KBM-7 (cell line): ENCODE measurements around the gene REXO4.

Experiments used
- DNase-seq: peaks from one replicate; pipeline ENCODE4 v3.0.0-alpha.2; 2015
- in situ Hi-C: fragments of 300-500 bp; cut with MboI; formaldehyde crosslinking; loops from 2 replicates; pipeline ENCODE4 v1.14.3; 2020; ENCODE audit warnings: low sequenced_read_pairs, low pct_unique_long_range_greater_than_20kb, mixed read lengths

The REXO4 gene

GRCh38 chr9:133375724-133376654, 41.8 kb downstream of the REXO4 start, which contains the start of the genes STKLD1 and SURF4:
Gene STKLD1, plus strand, starts transcription at chr9:133376366. Its CDS starts 108 bp downstream, at chr9:133376474.
Gene SURF4, minus strand, starts transcription at chr9:133376060. Its CDS starts 91 bp downstream, at chr9:133375969.
- DNase-seq = peak; percentile 97
- in situ Hi-C loops = no loop called here

- in situ Hi-C loops = no loop called here
- peak; percentile 56 for DNase-seq
These were observed 42.6 kb downstream of the REXO4 start for GRCh38 chr9:133375116-133375723.

- DNase-seq = peak; percentile 56
- in situ Hi-C loops = no loop called here
These were observed 43.1 kb downstream of the REXO4 start for GRCh38 chr9:133374612-133375115.

GRCh38 chr9:133372144-133372543, 45.7 kb downstream of the REXO4 start:
- no peak for DNase-seq
- in situ Hi-C loops = no loop called here

- no peak for DNase-seq
- in situ Hi-C loops = no loop called here
These were observed 46.5 kb downstream of the REXO4 start for GRCh38 chr9:133371261-133371711.

GRCh38 chr9:133370685-133371084, 47.1 kb downstream of the REXO4 start:
- DNase-seq = no peak
- in situ Hi-C loops = no loop called here

GRCh38 chr9:133369933-133370332, 47.9 kb downstream of the REXO4 start:
- DNase-seq = no peak
- in situ Hi-C loops = no loop called here

GRCh38 chr9:133369422-133369821, 48.4 kb downstream of the REXO4 start:
- DNase-seq = no peak
- in situ Hi-C loops = no loop called here

- in situ Hi-C loops = no loop called here
These were observed 49.4 kb downstream of the REXO4 start for GRCh38 chr9:133368249-133368881.

GRCh38 chr9:133367778-133368177, 50.0 kb downstream of the REXO4 start:
- in situ Hi-C loops = no loop called here

More at GRCh38 chr9:133368249-133368881, 49.4 kb downstream of the REXO4 start:
- no peak for DNase-seq

GRCh38 chr9:133367221-133367620, 50.6 kb downstream of the REXO4 start:
- in situ Hi-C loops = no loop called here
- DNase-seq = no peak

More at GRCh38 chr9:133367778-133368177, 50.0 kb downstream of the REXO4 start:
- no peak for DNase-seq

- DNase-seq = no peak
- in situ Hi-C loops = no loop called here
These were observed 51.4 kb downstream of the REXO4 start for GRCh38 chr9:133366435-133366834.

GRCh38 chr9:133362359-133363044, 55.3 kb downstream of the REXO4 start:
- no peak for DNase-seq
- in situ Hi-C loops = no loop called here

GRCh38 chr9:133361507-133362092, 56.2 kb downstream of the REXO4 start:
- in situ Hi-C loops = no loop called here
- no peak for DNase-seq

GRCh38 chr9:133360400-133361393, 57.1 kb downstream of the REXO4 start:
- no peak for DNase-seq
- in situ Hi-C loops = no loop called here

GRCh38 chr9:133359399-133360175, 58.2 kb downstream of the REXO4 start:
- in situ Hi-C loops = no loop called here

GRCh38 chr9:133357656-133358055, 60.2 kb downstream of the REXO4 start:
- no peak for DNase-seq
- in situ Hi-C loops = no loop called here

More at GRCh38 chr9:133359399-133360175, 58.2 kb downstream of the REXO4 start:
- DNase-seq = no peak
